ENCODE results near the gene MAGEB18. TPM values are rescaled to one million over a fixed set of nuclear protein-coding genes. Genes with fewer than 3 reads are reported as not detected.

MAGEB18 gene
- not detected in 2 replicates for total RNA-seq
- polyA plus RNA-seq: not detected in 2 replicates

GRCh38 chrX:26138274-26138673 lies at the start of gene MAGEB18:
MAGEB18 (plus strand) TSS chrX:26138343; CDS start chrX:26138986, 643 bp downstream.
- DNase-seq (ENCODE audit: low spot score): no peak
- TF ChIP-seq EZH2phosphoT487 (IDR thresholded peaks at IDR 0.05; ENCODE audit: low read depth, severe bottlenecking, unreplicated experiment) (no peak), CTCF (IDR thresholded peaks at IDR 0.05; ENCODE audit: poor library complexity) (no peak), EZH2 (IDR thresholded peaks at IDR 0.05; ENCODE audit: borderline replicate concordance) (no peak)
- WGBS (ENCODE audit: low lambda C conversion rate, missing lambda C conversion rate): 77% methylated on average over 11 of the region's 11 CpGs

GRCh38 chrX:26100421-26100920 lies 37.7 kb upstream of the MAGEB18 start:
- H3K4me3 ChIP-seq: no peak overlapping the region
- no peaks in the 10 kb centered on the region for H3K27me3 ChIP-seq
- no peak overlapping the region for H2AFZ ChIP-seq
- no peak for DNase-seq (ENCODE audit: low spot score)
- WGBS (ENCODE audit: low lambda C conversion rate, missing lambda C conversion rate): 64% methylated on average over 3 of the region's 3 CpGs
- no peaks in the 10 kb centered on the region for H3K9me2 ChIP-seq (replicated peaks; ENCODE audit: insufficient read depth)
- no peaks in the 10 kb centered on the region for H4K20me1 ChIP-seq (ENCODE audit: insufficient read depth, poor library complexity, severe bottlenecking)
- no peaks in the 10 kb centered on the region for H3K36me3 ChIP-seq (replicated peaks; ENCODE audit: insufficient read depth, low read depth)
- no peak overlapping the region for H3K4me2 ChIP-seq
- H3K9me3 ChIP-seq (ENCODE audit: low read depth): no peaks in the 10 kb centered on the region
- no peaks in the 10 kb centered on the region for H3K79me2 ChIP-seq
- TF ChIP-seq EZH2phosphoT487 (IDR thresholded peaks at IDR 0.05; ENCODE audit: low read depth, severe bottlenecking, unreplicated experiment) (no peak), CTCF (IDR thresholded peaks at IDR 0.05; ENCODE audit: poor library complexity) (no peak), EZH2 (IDR thresholded peaks at IDR 0.05; ENCODE audit: borderline replicate concordance) (no peak)
- no peak overlapping the region for H3K27ac ChIP-seq
- no peaks in the 10 kb centered on the region for H3K4me1 ChIP-seq (ENCODE audit: insufficient read depth)

More at GRCh38 chrX:26138274-26138673, at the start of gene MAGEB18:
- Histone ChIP-seq H3K36me3 (replicated peaks; ENCODE audit: insufficient read depth, low read depth) (no peaks in the 10 kb centered on the region), H3K27me3 (no peaks in the 10 kb centered on the region), H3K4me3 (no peak within 1 kb of the TSS), H4K20me1 (ENCODE audit: insufficient read depth, poor library complexity, severe bottlenecking) (no peaks in the 10 kb centered on the region), H3K9me3 (ENCODE audit: low read depth) (no peaks in the 10 kb centered on the region), H3K9me2 (replicated peaks; ENCODE audit: insufficient read depth) (no peaks in the 10 kb centered on the region), H3K4me1 (ENCODE audit: insufficient read depth) (no peaks in the 10 kb centered on the region), H3K79me2 (no peaks in the 10 kb centered on the region), H3K27ac (no peak within 1 kb of the TSS), H3K4me2 (no peak within 1 kb of the TSS), H2AFZ (no peak within 1 kb of the TSS)

GRCh38 chrX:26109142-26109541 lies 29.0 kb upstream of the MAGEB18 start:
- WGBS (ENCODE audit: low lambda C conversion rate, missing lambda C conversion rate): 92% methylated on average over 1 of the region's 1 CpG

GRCh38 chrX:26146024-26146423 lies 7.9 kb downstream of the MAGEB18 start:
- DNase-seq (ENCODE audit: low spot score): no peak
- Histone ChIP-seq H3K9me3 (ENCODE audit: low read depth) (no peaks in the 10 kb centered on the region), H3K27me3 (no peaks in the 10 kb centered on the region), H3K27ac (no peak overlapping the region), H2AFZ (no peak overlapping the region), H4K20me1 (ENCODE audit: insufficient read depth, poor library complexity, severe bottlenecking) (no peaks in the 10 kb centered on the region), H3K4me2 (no peak overlapping the region), H3K9me2 (replicated peaks; ENCODE audit: insufficient read depth) (no peaks in the 10 kb centered on the region), H3K79me2 (no peaks in the 10 kb centered on the region), H3K4me1 (ENCODE audit: insufficient read depth) (no peaks in the 10 kb centered on the region), H3K36me3 (replicated peaks; ENCODE audit: insufficient read depth, low read depth) (no peaks in the 10 kb centered on the region), H3K4me3 (no peak overlapping the region)
- TF ChIP-seq EZH2 (IDR thresholded peaks at IDR 0.05; ENCODE audit: borderline replicate concordance) (no peak), EZH2phosphoT487 (IDR thresholded peaks at IDR 0.05; ENCODE audit: low read depth, severe bottlenecking, unreplicated experiment) (no peak), CTCF (IDR thresholded peaks at IDR 0.05; ENCODE audit: poor library complexity) (no peak)
- 37% methylated on average over 2 of the region's 2 CpGs for WGBS (ENCODE audit: low lambda C conversion rate, missing lambda C conversion rate)

More at GRCh38 chrX:26109142-26109541, 29.0 kb upstream of the MAGEB18 start:
- no peaks in the 10 kb centered on the region for H4K20me1 ChIP-seq (ENCODE audit: insufficient read depth, poor library complexity, severe bottlenecking)
- H2AFZ ChIP-seq: no peak overlapping the region
- H3K9me3 ChIP-seq (ENCODE audit: low read depth): no peaks in the 10 kb centered on the region
- H3K27me3 ChIP-seq: no peaks in the 10 kb centered on the region
- H3K4me2 ChIP-seq: no peak overlapping the region
- no peaks in the 10 kb centered on the region for H3K9me2 ChIP-seq (replicated peaks; ENCODE audit: insufficient read depth)
- H3K4me1 ChIP-seq (ENCODE audit: insufficient read depth): no peaks in the 10 kb centered on the region
- no peaks in the 10 kb centered on the region for H3K36me3 ChIP-seq (replicated peaks; ENCODE audit: insufficient read depth, low read depth)
- no peak overlapping the region for H3K4me3 ChIP-seq
- no peak overlapping the region for H3K27ac ChIP-seq
- H3K79me2 ChIP-seq: no peaks in the 10 kb centered on the region
- no peak for DNase-seq (ENCODE audit: low spot score)
- TF ChIP-seq EZH2phosphoT487 (IDR thresholded peaks at IDR 0.05; ENCODE audit: low read depth, severe bottlenecking, unreplicated experiment) (no peak), EZH2 (IDR thresholded peaks at IDR 0.05; ENCODE audit: borderline replicate concordance) (no peak)

All from hepatocyte (in vitro differentiated cells).